NCI-H524 treated with DMSO at 0.1 percent for 48 hours (cell line): Measurements from ENCODE around the gene NUDT14.

ENCODE experiments used
- DNase-seq: peaks from one replicate; lab custom pipeline; 2025; lab: John Stamatoyannopoulos, UW

Gene NUDT14

GRCh38 chr14:105212541-105213300 is 31.6 kb upstream of the NUDT14 start:
- DNase-seq: peak; percentile 89

- DNase-seq: no peak
These were observed 30.6 kb upstream of the NUDT14 start for GRCh38 chr14:105211758-105212089.

- no peak for DNase-seq
These were observed 30.1 kb upstream of the NUDT14 start for GRCh38 chr14:105211086-105211757.

- DNase-seq: no peak
These were observed 29.3 kb upstream of the NUDT14 start for GRCh38 chr14:105210266-105211025.

GRCh38 chr14:105209646-105210045 is 28.5 kb upstream of the NUDT14 start:
- no peak for DNase-seq

- DNase-seq: no peak
These were observed 28.0 kb upstream of the NUDT14 start for GRCh38 chr14:105209091-105209490.

- no peak for DNase-seq
These were observed 27.6 kb upstream of the NUDT14 start for GRCh38 chr14:105208738-105209075.

- DNase-seq: no peak
These were observed 27.1 kb upstream of the NUDT14 start for GRCh38 chr14:105207996-105208737.

GRCh38 chr14:105207460-105207901 is 26.4 kb upstream of the NUDT14 start:
- DNase-seq: no peak

- no peak for DNase-seq
These were observed 25.8 kb upstream of the NUDT14 start for GRCh38 chr14:105206873-105207272.

- no peak for DNase-seq
These were observed 24.6 kb upstream of the NUDT14 start for GRCh38 chr14:105205673-105206208.

- no peak for DNase-seq
These were observed 24.0 kb upstream of the NUDT14 start for GRCh38 chr14:105204931-105205672.

- DNase-seq: no peak
These were observed 23.3 kb upstream of the NUDT14 start for GRCh38 chr14:105204206-105204930.

- no peak for DNase-seq
These were observed 22.6 kb upstream of the NUDT14 start for GRCh38 chr14:105203701-105204100.

- no peak for DNase-seq
These were observed 22.0 kb upstream of the NUDT14 start for GRCh38 chr14:105203057-105203531.

GRCh38 chr14:105201925-105202513 is 20.9 kb upstream of the NUDT14 start:
- DNase-seq: no peak

- DNase-seq: no peak
These were observed 20.2 kb upstream of the NUDT14 start for GRCh38 chr14:105201156-105201924.

GRCh38 chr14:105200641-105201040 is 19.5 kb upstream of the NUDT14 start:
- DNase-seq: no peak

GRCh38 chr14:105200074-105200473 is 19.0 kb upstream of the NUDT14 start:
- no peak for DNase-seq
